HG02852 (cell line): ENCODE results near the gene PNMA8A.
"Not testable (repeated sequence)": the region's sequence is repeated elsewhere in the genome, so short reads cannot be mapped to it uniquely, and the experiment has no call there.

Experiments used
- ATAC-seq: cut with Tn5 transposase; IDR thresholded peaks from one replicate; pipeline ENCODE4 v1.9.1; 2021; ENCODE audit warnings: mild to moderate bottlenecking, moderate library complexity; ENCODE audit not compliant: unreplicated experiment

PNMA8A gene

GRCh38 chr19:46469541-46470185, 1.7 kb downstream of the PNMA8A start:
- ATAC-seq = no peak

GRCh38 chr19:46466536-46467196, 4.7 kb downstream of the PNMA8A start:
- no peak for ATAC-seq

- no peak for ATAC-seq
Measured at GRCh38 chr19:46463516-46463915, 7.8 kb downstream of the PNMA8A start.

- ATAC-seq = no peak
Measured at GRCh38 chr19:46461537-46461936, 9.8 kb downstream of the PNMA8A start.

GRCh38 chr19:46460981-46461380, 10.4 kb downstream of the PNMA8A start:
- no peak for ATAC-seq

- ATAC-seq = no peak
Measured at GRCh38 chr19:46460055-46460454, 11.3 kb downstream of the PNMA8A start.

GRCh38 chr19:46456930-46457329, 14.4 kb downstream of the PNMA8A start:
- ATAC-seq = no peak

- ATAC-seq = no peak
Measured at GRCh38 chr19:46454244-46454643, 17.1 kb downstream of the PNMA8A start.

DNA sequence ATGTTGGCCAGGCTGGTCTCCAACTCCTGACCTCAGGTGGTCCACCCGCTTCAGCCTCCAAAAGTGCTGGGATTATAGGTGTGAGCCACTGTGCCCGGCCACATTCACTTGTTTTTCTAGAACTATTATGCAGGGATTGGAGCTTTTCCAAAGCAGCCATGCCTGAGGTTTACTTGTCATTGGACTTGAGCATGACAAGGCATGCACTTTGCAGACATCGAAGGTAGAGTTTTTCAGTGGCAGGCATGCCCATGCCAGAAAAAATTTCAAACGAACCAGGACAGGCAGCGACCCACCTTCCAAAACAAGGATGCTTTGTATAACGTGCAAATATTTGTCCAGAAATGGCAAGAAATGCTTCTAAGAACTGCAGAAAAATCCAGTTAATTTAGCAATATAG, 17.7 kb downstream of the PNMA8A start:
- ATAC-seq = no peak

GRCh38 chr19:46452186-46452585, 19.2 kb downstream of the PNMA8A start:
- no peak for ATAC-seq

GRCh38 chr19:46451352-46451751, 20.0 kb downstream of the PNMA8A start:
- no peak for ATAC-seq

- no peak for ATAC-seq
Measured at GRCh38 chr19:46450737-46451136, 20.6 kb downstream of the PNMA8A start.

- ATAC-seq = no peak
Measured at GRCh38 chr19:46449228-46449627, 22.1 kb downstream of the PNMA8A start.

DNA sequence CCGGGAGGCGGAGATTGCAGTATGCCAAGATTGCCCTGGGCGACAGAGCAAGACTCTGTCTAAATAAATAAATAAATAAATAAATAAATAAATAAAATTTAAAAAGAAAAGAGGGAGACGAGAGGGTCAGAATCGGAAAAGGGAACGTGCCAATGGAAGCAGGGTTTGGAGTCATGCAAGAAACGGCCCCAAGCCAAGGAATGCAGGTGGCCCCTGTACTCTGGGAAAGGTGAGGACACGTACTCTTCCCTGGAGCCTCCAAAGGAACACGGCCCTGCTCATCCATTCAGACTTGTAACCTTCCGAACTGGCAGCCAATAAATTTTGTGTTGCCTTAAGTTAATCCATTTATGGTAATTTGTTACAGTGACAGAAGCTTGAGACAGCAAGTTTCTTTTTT, 22.8 kb downstream of the PNMA8A start:
- no peak for ATAC-seq

- no peak for ATAC-seq
Measured at GRCh38 chr19:46447824-46448223, 23.5 kb downstream of the PNMA8A start.

DNA sequence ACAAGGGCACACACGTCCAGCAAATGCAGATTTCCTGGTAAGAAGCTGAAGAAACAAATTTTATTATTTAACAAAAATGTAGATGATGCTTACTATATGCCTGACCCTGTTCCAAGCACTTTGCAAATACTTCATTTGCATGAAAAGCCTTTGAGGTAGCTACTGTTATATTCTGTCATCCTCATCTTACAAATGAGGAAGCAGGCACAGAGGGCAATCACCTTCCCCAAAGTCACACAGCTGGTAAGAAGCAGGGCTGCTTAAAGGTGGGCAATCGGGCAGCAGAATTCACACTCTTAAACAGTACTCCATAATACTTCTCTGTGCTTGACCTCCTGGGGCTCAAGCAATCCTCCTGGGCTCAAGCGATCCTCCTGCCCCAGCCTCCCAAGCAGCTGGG, 24.4 kb downstream of the PNMA8A start:
- ATAC-seq = no peak

DNA sequence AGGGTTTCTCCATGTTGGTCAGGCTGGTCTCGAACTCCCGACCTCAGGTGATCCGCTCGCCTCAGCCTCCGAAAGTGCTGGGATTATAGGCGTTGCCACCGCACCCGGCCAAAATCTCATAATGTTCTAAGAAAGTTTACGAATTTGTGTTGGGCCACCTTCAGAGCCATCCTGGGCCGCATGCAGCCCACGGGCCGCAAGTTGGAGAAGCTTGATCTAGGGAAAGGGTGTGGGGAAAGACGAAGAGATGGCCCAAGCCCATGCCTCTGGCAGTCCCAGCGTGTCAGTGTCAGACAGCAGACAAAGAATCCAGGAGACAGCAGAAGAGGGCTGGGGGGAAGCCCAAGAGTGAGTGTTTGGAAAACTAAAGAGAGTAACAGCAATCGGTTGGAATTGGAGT, 25.3 kb downstream of the PNMA8A start:
- ATAC-seq = no peak

DNA sequence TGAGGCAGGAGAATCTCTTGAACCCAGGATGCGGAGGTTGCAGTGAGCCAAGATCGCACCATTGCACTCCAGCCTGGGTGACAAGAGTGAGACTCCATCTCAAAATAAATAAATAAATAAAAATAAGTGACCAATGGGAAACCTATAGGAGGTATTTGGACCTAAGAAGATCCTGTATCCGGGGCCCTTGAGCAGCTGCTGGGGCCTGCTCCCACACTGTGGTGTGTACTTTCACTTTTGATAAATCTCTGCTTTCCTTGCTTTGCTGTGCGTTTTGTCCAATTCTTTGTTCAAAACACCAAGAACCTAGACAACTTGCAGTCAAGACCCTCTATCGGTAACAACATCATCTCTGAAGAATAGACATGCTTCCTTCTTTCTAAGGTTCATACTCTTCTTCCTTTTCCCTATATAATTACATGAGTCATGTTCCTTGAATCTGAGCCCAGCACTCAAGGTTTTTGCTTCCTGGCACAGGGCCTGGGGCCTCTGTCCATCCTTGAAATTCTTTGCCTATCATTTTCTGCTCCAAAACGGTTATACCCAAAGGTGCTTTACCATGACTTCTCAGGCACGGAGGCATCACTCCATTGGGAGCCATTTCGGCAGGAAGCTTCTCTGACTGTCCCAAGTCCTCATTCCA, 28.4 kb downstream of the PNMA8A start:
- ATAC-seq = no peak

- ATAC-seq = no peak
Measured at GRCh38 chr19:46441866-46442265, 29.5 kb downstream of the PNMA8A start.

- ATAC-seq = not testable (repeated sequence)
Measured at GRCh38 chr19:46435689-46436088, 35.7 kb downstream of the PNMA8A start.

DNA sequence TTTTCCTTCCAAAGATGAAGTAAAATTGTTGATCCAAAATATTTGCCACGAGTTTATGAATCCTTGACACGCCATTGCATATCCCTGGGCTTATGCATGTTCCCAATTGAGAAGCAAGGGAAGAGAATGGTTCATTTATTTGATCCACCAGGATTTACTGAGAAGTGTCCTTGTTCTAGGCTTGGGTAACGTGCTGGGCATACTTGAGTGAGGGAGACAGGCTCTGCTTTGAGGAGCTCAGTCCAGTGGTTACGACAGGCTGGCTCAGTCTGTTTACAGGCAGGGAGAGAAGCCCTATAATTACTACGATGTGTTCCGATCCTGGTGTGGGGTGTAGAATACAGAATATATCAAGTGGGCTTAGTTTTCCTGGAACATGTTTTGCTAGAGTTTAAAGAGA, 36.4 kb downstream of the PNMA8A start:
- no peak for ATAC-seq

- not testable (repeated sequence) for ATAC-seq
Measured at GRCh38 chr19:46433470-46433869, 37.9 kb downstream of the PNMA8A start.
